Endodermal cell (in vitro differentiated cells): ENCODE data around the gene ZNF132. TPM values are rescaled to one million over a fixed set of nuclear protein-coding genes. Genes with fewer than 3 reads are reported as not detected.

Experiments
- DNase-seq: peaks from one replicate; pipeline ENCODE4 v3.0.0-alpha.2; 2017
- H3K27ac ChIP-seq: 2 replicates; pipeline ENCODE4 v1.5.1; 2013; ENCODE audit warnings: mild to moderate bottlenecking, low read depth, low read length, moderate library complexity
- H3K27me3 ChIP-seq: 2 replicates; pipeline ENCODE4 v1.6.1; 2013; ENCODE audit warnings: mild to moderate bottlenecking, low read length, moderate library complexity; ENCODE audit not compliant: insufficient read depth, control insufficient read depth, poor library complexity, severe bottlenecking
- H3K36me3 ChIP-seq: 2 replicates; pipeline ENCODE4 v1.7.0; 2013; ENCODE audit warnings: mild to moderate bottlenecking, low read length, moderate library complexity; ENCODE audit not compliant: control insufficient read depth, insufficient read depth
- H3K4me1 ChIP-seq: one replicate; pipeline ENCODE4 v1.7.0; 2013; ENCODE audit warnings: low read length; ENCODE audit not compliant: control insufficient read depth, insufficient read depth
- H3K4me3 ChIP-seq: 2 replicates; pipeline ENCODE4 v1.5.1; 2013; ENCODE audit warnings: mild to moderate bottlenecking, low read length, moderate library complexity
- H3K9ac ChIP-seq: 2 replicates; pipeline ENCODE4 v1.6.1; 2013; ENCODE audit warnings: mild to moderate bottlenecking, low read length, moderate library complexity; ENCODE audit not compliant: poor library complexity, severe bottlenecking; ENCODE audit errors: extremely low read depth
- H3K9me3 ChIP-seq: 2 replicates; pipeline ENCODE4 v1.6.1; 2013; ENCODE audit warnings: mild to moderate bottlenecking, low read length, moderate library complexity; ENCODE audit not compliant: control insufficient read depth
- H3K27ac Mint-ChIP-seq: 2 replicates; pipeline ENCODE4 v1.8.0; 2020; ENCODE audit warnings: mixed read lengths
- H3K27me3 Mint-ChIP-seq: 2 replicates; pipeline ENCODE4 v1.8.0; 2021; ENCODE audit warnings: mild to moderate bottlenecking, mixed read lengths; ENCODE audit not compliant: insufficient read depth
- H3K36me3 Mint-ChIP-seq: 2 replicates; pipeline ENCODE4 v1.8.0; 2020; ENCODE audit warnings: low read depth, mixed read lengths
- H3K4me1 Mint-ChIP-seq: 2 replicates; pipeline ENCODE4 v1.8.0; 2020; ENCODE audit warnings: mixed read lengths
- H3K4me3 Mint-ChIP-seq: 2 replicates; pipeline ENCODE4 v1.8.0; 2020; ENCODE audit warnings: mild to moderate bottlenecking, moderate library complexity, mixed read lengths
- H3K9me3 Mint-ChIP-seq: 2 replicates; pipeline ENCODE4 v1.8.0; 2020; ENCODE audit warnings: mild to moderate bottlenecking, mixed read lengths
- WGBS, 2 experiments: methylation state at CpG; one replicate each; pipeline versions ENCODE4 v1.1.5 to v1.1.7; 2013; ENCODE audit warnings: missing lambda C conversion rate in 2 of 2, mixed read lengths in 1 of 2; ENCODE audit not compliant: insufficient coverage in 1 of 2, insufficient read length in 1 of 2; 5-methylcytosine and 5-hydroxymethylcytosine counted together
- total RNA-seq, 2 donors: library from RNA; stranded (reverse); fragmentation: NEBNext Ultra II Directional in 1 of 2; extraction: Animal tissue kit (Norgen Biotek cat#: 25700) in 1 of 2; gene quantifications; 2 replicates in 1 of 2; 3 replicates in 1 of 2; pipeline ENCODE4 v1.2.1, GENCODE V29; 2021
- TF ChIP-seq, protein P1 (sequence below): fragments of 200-600 bp; sonication (generic); conservative IDR thresholded peaks from 2 replicates; pipeline ENCODE4 v1.5.0; 2021; ENCODE audit warnings: antibody characterized with exemption, mild to moderate bottlenecking

The ZNF132 gene
- total RNA-seq, 2 donors from 2014 or later, result 0.71 to 1.2 TPM

DNA sequence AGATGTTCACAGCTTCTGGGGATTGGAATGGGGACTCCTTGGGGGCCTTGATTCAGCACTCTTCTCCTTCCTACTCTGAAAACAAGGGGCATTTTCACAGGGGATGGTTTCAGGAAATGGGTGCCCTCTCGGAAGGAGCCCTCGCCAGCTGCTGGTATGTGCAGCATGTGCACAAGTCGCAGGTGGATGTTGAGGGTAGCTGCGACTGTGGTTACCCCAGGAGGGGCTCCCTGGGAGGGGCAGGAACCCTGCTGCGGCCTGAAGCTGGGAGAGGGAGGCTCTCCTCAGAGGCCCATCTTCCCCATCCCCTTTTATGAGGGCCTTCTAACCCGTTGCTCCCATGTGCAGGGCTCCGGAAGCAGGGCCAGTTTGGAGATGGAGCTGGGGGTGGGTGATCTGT is 42.4 kb upstream of the ZNF132 start:
- Mint-ChIP-seq H3K27ac (no peak overlapping the region), H3K4me1 (no peaks in the 10 kb centered on the region), H3K27me3 (no peaks in the 10 kb centered on the region), H3K4me3 (no peak overlapping the region), H3K9me3 (no peaks in the 10 kb centered on the region), H3K36me3 (peaks cover 5% of the 10 kb centered on the region)
- Histone ChIP-seq H3K9ac (no peak overlapping the region), H3K9me3 (no peaks in the 10 kb centered on the region), H3K4me3 (no peak overlapping the region), H3K27me3 (no peaks in the 10 kb centered on the region), H3K4me1 (no peaks in the 10 kb centered on the region), H3K27ac (no peak overlapping the region), H3K36me3 (no peaks in the 10 kb centered on the region)
- 83 to 96% methylated on average over 4 to 7 of the region's 7 CpGs for WGBS, 2 experiments
- no peak for DNase-seq
- TF ChIP-seq, protein P1, sequence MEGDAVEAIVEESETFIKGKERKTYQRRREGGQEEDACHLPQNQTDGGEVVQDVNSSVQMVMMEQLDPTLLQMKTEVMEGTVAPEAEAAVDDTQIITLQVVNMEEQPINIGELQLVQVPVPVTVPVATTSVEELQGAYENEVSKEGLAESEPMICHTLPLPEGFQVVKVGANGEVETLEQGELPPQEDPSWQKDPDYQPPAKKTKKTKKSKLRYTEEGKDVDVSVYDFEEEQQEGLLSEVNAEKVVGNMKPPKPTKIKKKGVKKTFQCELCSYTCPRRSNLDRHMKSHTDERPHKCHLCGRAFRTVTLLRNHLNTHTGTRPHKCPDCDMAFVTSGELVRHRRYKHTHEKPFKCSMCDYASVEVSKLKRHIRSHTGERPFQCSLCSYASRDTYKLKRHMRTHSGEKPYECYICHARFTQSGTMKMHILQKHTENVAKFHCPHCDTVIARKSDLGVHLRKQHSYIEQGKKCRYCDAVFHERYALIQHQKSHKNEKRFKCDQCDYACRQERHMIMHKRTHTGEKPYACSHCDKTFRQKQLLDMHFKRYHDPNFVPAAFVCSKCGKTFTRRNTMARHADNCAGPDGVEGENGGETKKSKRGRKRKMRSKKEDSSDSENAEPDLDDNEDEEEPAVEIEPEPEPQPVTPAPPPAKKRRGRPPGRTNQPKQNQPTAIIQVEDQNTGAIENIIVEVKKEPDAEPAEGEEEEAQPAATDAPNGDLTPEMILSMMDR, result no peak

DNA sequence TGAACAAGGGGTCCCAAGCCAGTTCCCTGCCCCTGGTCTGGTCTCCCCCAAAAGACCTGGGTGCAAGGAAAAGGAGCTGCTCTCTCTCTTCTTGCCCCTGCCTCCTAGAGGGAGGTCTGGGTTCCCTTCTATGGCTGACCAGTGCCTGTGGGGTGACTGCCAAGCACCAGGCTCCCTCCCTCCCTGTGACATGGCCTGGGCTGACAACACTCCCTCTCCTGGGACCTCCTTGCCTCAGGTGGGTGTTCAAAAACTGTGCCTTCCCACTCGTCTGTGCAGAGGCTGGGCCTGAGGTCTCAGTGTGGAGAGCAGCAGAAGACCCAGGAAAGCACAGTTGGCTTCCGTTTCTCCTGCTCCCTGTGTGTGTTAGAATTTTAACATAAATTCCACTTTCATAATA is 40.9 kb upstream of the ZNF132 start:
- H3K9ac ChIP-seq, result no peak overlapping the region
- Mint-ChIP-seq H3K36me3 (peaks cover 8% of the 10 kb centered on the region), H3K4me3 (no peak overlapping the region), H3K27me3 (peaks cover 5% of the 10 kb centered on the region), H3K4me1 (peaks cover 8% of the 10 kb centered on the region), H3K27ac (no peak overlapping the region), H3K9me3 (no peaks in the 10 kb centered on the region)
- H3K27ac ChIP-seq, result no peak overlapping the region
- H3K4me1 ChIP-seq, result peaks cover 5% of the 10 kb centered on the region
- no peak for DNase-seq
- TF ChIP-seq, protein P1, result no peak
- WGBS, 2 experiments, result 81 to 100% methylated on average over 1 to 2 of the region's 2 CpGs
- no peaks in the 10 kb centered on the region for H3K36me3 ChIP-seq
- H3K27me3 ChIP-seq, result no peaks in the 10 kb centered on the region
- no peak overlapping the region for H3K4me3 ChIP-seq
- H3K9me3 ChIP-seq, result no peaks in the 10 kb centered on the region

DNA sequence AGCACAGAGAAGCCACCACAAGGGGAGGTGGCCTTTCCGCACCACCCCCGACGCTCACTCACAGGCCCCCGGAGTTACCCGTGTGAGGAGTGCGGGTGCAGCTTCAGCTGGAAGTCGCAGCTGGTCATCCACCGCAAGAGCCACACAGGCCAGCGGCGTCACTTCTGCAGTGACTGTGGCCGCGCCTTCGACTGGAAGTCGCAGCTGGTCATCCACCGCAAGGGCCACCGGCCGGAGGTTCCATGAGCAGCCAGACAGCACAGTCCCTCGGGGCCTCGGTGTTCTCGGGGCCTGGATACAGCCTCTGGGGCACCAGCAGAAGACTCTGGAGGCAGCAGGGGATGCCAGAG is 40.5 kb upstream of the ZNF132 start:
- Histone ChIP-seq H3K4me1 (peaks cover 5% of the 10 kb centered on the region), H3K27me3 (no peaks in the 10 kb centered on the region), H3K9me3 (no peaks in the 10 kb centered on the region), H3K27ac (no peak overlapping the region), H3K36me3 (no peaks in the 10 kb centered on the region), H3K4me3 (no peak overlapping the region), H3K9ac (no peak overlapping the region)
- Mint-ChIP-seq H3K27ac (no peak overlapping the region), H3K36me3 (peaks cover 8% of the 10 kb centered on the region), H3K27me3 (peaks cover 5% of the 10 kb centered on the region), H3K9me3 (no peaks in the 10 kb centered on the region), H3K4me1 (peaks cover 8% of the 10 kb centered on the region), H3K4me3 (no peak overlapping the region)
- DNase-seq, result no peak
- WGBS, 2 experiments, result 87 to 94% methylated on average over 10 to 20 of the region's 20 CpGs
- TF ChIP-seq, protein P1, result no peak
